Activated naive CD8-positive, alpha-beta T cell treated with anti-CD3 and anti-CD28 coated beads, Interleukin-2, amount 50 U/mL, for 24 hours (primary cell): ENCODE measurements around the gene GPRASP1.
A peak's percentile ranks its signal among the peaks of the same experiment; 100 is the strongest.
"Not testable (repeated sequence)": the region's sequence is repeated elsewhere in the genome, so short reads cannot be mapped to it uniquely, and the experiment has no call there.

Experiments used
- ATAC-seq: fragments of 150-1000 bp; cut with Tn5 transposase; one replicate; pipeline ENCODE4 v1.10.0; 2021
- DNase-seq: peaks from one replicate; pipeline ENCODE4 v3.0.0; 2021
- H3K27ac Mint-ChIP-seq: one replicate; pipeline ENCODE4 v1.8.0; 2021; ENCODE audit warnings: mild to moderate bottlenecking, mixed read lengths
- H3K27me3 Mint-ChIP-seq: one replicate; pipeline ENCODE4 v1.8.0; 2021; ENCODE audit warnings: mixed read lengths
- H3K36me3 Mint-ChIP-seq: one replicate; pipeline ENCODE4 v1.8.0; 2021; ENCODE audit warnings: low read depth, mixed read lengths
- H3K4me1 Mint-ChIP-seq: one replicate; pipeline ENCODE4 v1.8.0; 2021; ENCODE audit warnings: mixed read lengths
- H3K4me3 Mint-ChIP-seq: one replicate; pipeline ENCODE4 v1.8.0; 2021; ENCODE audit warnings: mild to moderate bottlenecking, moderate library complexity, mixed read lengths
- H3K9me3 Mint-ChIP-seq: one replicate; pipeline ENCODE4 v1.8.0; 2021; ENCODE audit warnings: mixed read lengths

GPRASP1 gene, protein sequence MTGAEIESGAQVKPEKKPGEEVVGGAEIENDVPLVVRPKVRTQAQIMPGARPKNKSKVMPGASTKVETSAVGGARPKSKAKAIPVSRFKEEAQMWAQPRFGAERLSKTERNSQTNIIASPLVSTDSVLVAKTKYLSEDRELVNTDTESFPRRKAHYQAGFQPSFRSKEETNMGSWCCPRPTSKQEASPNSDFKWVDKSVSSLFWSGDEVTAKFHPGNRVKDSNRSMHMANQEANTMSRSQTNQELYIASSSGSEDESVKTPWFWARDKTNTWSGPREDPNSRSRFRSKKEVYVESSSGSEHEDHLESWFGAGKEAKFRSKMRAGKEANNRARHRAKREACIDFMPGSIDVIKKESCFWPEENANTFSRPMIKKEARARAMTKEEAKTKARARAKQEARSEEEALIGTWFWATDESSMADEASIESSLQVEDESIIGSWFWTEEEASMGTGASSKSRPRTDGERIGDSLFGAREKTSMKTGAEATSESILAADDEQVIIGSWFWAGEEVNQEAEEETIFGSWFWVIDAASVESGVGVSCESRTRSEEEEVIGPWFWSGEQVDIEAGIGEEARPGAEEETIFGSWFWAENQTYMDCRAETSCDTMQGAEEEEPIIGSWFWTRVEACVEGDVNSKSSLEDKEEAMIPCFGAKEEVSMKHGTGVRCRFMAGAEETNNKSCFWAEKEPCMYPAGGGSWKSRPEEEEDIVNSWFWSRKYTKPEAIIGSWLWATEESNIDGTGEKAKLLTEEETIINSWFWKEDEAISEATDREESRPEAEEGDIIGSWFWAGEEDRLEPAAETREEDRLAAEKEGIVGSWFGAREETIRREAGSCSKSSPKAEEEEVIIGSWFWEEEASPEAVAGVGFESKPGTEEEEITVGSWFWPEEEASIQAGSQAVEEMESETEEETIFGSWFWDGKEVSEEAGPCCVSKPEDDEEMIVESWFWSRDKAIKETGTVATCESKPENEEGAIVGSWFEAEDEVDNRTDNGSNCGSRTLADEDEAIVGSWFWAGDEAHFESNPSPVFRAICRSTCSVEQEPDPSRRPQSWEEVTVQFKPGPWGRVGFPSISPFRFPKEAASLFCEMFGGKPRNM (N-terminal part only)

DNA sequence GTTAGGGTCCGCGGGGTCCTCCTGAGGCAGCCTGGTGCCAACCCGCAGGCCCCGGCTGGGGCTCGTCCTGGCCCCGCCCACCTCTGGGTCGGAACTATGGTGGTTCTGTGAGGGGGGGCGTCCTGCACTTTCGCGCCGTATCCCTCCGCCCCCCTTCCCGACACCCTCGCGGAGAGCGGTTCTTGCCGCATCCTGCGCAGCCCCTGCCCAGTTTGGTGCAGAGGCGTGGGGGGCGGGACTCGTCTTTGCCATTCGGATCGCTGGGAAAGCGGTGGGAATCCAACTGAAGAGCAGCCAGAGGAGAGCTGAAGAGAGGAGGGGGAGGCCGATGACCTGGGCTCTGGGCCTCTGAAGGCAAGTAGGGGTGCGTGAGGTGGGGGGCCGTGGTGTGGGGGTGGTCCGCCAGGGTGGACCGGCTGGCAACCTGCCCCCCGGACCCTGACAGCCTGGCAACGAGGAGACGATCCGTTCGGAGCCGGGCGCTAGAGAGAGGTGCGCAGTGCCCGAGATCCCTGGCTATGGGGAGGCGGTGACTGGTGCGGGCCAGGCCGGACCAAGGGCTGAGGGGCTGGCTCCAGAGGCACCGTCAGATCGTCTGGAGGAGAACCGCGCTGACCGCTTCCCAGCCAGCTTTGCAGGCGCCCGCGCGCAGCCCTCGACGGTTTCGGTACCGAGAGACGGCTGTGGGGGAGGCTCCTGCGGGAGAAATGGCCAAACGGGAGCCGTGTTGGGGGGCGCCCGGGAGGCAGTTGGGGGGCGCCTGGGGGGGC is at the start of gene GPRASP1:
Gene GPRASP1 (plus strand): TSS at position 242 of the 770 bp plus-strand sequence. CDS start 2,431 bp downstream, outside the sequence.
- Mint-ChIP-seq H3K36me3 (peaks cover 3% of the 10 kb centered on the region), H3K9me3 (no peaks in the 10 kb centered on the region), H3K27ac (peak within 1 kb of the TSS; percentile 74), H3K4me3 (peak within 1 kb of the TSS; percentile 82), H3K27me3 (no peaks in the 10 kb centered on the region), H3K4me1 (peaks cover 16% of the 10 kb centered on the region)
- DNase-seq (peak; percentile 38), ATAC-seq (peak; percentile 50)

DNA sequence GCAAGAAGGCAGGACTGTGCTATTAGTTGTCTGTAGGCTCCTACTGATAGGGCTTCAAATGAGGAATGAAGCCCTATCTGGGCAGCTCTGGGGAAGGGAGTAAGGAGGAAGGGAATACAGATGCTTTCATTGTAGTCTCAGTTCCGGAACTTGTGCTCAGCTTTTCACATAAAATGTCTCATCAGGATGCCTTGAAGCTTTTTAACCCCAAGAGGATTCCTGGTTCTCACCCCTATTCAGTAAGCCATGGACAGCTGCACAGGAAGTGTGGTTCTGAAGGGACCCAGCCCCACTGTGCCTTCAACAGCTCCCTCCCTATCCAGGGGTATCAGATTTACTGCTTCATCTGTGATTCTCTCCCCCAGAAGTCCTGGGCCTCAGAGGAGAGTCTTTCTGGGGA is 47.0 kb upstream of the GPRASP1 start:
- no peak for ATAC-seq
- H3K27ac Mint-ChIP-seq: no peak overlapping the region
- no peak overlapping the region for H3K4me3 Mint-ChIP-seq
- no peak for DNase-seq
- no peaks in the 10 kb centered on the region for H3K9me3 Mint-ChIP-seq
- no peaks in the 10 kb centered on the region for H3K27me3 Mint-ChIP-seq
- peaks cover 18% of the 10 kb centered on the region for H3K36me3 Mint-ChIP-seq
- peaks cover 31% of the 10 kb centered on the region for H3K4me1 Mint-ChIP-seq

GRCh38 chrX:102606115-102606514 is 45.2 kb upstream of the GPRASP1 start:
- no peak for ATAC-seq
- H3K4me1 Mint-ChIP-seq: peaks cover 22% of the 10 kb centered on the region
- no peak for DNase-seq

DNA sequence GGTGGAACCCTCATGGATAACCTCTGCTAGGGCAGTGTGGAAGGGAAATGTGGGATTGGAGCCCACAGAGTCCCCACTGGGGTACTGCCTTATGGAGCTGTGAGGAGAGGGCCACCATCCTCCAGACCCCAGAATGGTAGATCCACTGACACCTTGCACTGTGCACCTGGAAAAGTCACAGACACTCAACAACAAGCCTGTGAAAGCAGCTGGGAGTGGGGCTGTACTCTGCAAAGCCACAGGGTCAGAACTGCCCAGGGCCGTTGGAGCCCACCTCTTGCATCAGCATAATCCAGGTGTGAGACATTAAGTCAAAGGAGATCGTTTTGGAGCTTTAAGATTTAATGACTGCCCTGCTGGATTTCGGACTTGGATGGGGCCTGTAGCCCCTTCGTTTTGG is 40.4 kb upstream of the GPRASP1 start:
- Mint-ChIP-seq H3K4me3 (no peak overlapping the region), H3K9me3 (no peaks in the 10 kb centered on the region), H3K27ac (no peak overlapping the region), H3K36me3 (peaks cover 29% of the 10 kb centered on the region), H3K4me1 (peaks cover 16% of the 10 kb centered on the region), H3K27me3 (no peaks in the 10 kb centered on the region)
- DNase-seq (no peak), ATAC-seq (no peak)

More at GRCh38 chrX:102606115-102606514, 45.2 kb upstream of the GPRASP1 start:
- peaks cover 22% of the 10 kb centered on the region for H3K36me3 Mint-ChIP-seq
- H3K9me3 Mint-ChIP-seq: no peaks in the 10 kb centered on the region
- no peak overlapping the region for H3K27ac Mint-ChIP-seq
- no peaks in the 10 kb centered on the region for H3K27me3 Mint-ChIP-seq
- H3K4me3 Mint-ChIP-seq: no peak overlapping the region

DNA sequence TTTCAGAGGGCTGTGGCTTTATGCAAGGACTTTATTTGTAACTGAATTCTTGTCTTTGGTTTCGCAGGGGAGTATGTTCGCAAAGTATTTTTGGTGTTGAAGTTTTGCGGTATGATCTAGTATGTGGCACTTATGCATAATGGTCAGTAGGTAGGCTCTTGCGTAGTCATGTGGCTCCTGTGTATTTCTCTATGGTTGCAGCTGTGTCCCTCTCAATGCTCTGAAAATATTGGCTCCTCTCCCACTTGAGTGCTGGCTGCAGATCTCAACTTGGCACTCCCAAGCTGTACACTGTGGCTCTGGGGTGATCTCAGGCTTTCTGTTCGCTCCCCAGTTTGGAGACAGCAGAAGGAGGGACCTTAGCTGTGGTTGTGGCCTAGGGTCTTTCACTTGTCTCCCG is 27.2 kb upstream of the GPRASP1 start:
- Mint-ChIP-seq H3K9me3 (peaks cover 17% of the 10 kb centered on the region), H3K27me3 (no peaks in the 10 kb centered on the region), H3K4me3 (no peak overlapping the region), H3K4me1 (peaks cover 24% of the 10 kb centered on the region), H3K36me3 (peaks cover 28% of the 10 kb centered on the region), H3K27ac (no peak overlapping the region)
- no peak for ATAC-seq
- no peak for DNase-seq

GRCh38 chrX:102627640-102628039 is 23.6 kb upstream of the GPRASP1 start:
- Mint-ChIP-seq H3K27ac (no peak overlapping the region), H3K4me3 (no peak overlapping the region), H3K27me3 (no peaks in the 10 kb centered on the region), H3K4me1 (peaks cover 24% of the 10 kb centered on the region), H3K36me3 (peaks cover 4% of the 10 kb centered on the region), H3K9me3 (no peaks in the 10 kb centered on the region)
- DNase-seq: no peak
- ATAC-seq: peak; percentile 68

- Mint-ChIP-seq H3K27ac (no peak overlapping the region), H3K27me3 (no peaks in the 10 kb centered on the region), H3K4me1 (no peaks in the 10 kb centered on the region), H3K4me3 (no peak overlapping the region), H3K36me3 (peaks cover 7% of the 10 kb centered on the region), H3K9me3 (peaks cover 10% of the 10 kb centered on the region)
- DNase-seq (no peak), ATAC-seq (no peak)
Observed at GRCh38 chrX:102637561-102637960, 13.7 kb upstream of the GPRASP1 start.

DNA sequence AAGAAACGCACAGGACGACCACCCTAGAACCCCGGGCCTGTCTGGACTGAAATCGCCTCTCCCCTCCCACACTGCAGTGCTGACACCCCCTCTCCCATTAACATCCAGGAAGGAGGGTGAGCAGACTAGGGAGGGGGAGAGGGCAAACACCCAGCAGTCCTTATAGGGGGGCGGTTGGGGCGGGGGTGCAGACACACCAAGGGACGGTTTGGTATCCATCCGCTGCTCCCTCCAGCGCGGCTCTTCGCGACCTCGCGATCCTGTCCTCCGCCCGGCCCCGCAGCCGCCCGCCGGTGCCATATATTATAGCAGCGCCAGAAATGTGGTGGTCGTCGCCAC is 411 bp upstream of the GPRASP1 start:
- no peak for DNase-seq
- H3K4me3 Mint-ChIP-seq: peak overlapping the region; percentile 82
- H3K4me1 Mint-ChIP-seq: peaks cover 16% of the 10 kb centered on the region
- no peaks in the 10 kb centered on the region for H3K9me3 Mint-ChIP-seq
- H3K27ac Mint-ChIP-seq: no peak overlapping the region
- H3K36me3 Mint-ChIP-seq: peaks cover 3% of the 10 kb centered on the region
- no peak for ATAC-seq
- no peaks in the 10 kb centered on the region for H3K27me3 Mint-ChIP-seq

- H3K4me1 Mint-ChIP-seq: peaks cover 16% of the 10 kb centered on the region
- ATAC-seq (peak; percentile 67), DNase-seq (peak; percentile 29)
- H3K4me3 Mint-ChIP-seq: peak overlapping the region; percentile 82
- peaks cover 3% of the 10 kb centered on the region for H3K36me3 Mint-ChIP-seq
- H3K9me3 Mint-ChIP-seq: no peaks in the 10 kb centered on the region
- no peaks in the 10 kb centered on the region for H3K27me3 Mint-ChIP-seq
- H3K27ac Mint-ChIP-seq: peak overlapping the region; percentile 74
Observed at GRCh38 chrX:102652031-102652688, 877 bp downstream of the GPRASP1 start.

DNA sequence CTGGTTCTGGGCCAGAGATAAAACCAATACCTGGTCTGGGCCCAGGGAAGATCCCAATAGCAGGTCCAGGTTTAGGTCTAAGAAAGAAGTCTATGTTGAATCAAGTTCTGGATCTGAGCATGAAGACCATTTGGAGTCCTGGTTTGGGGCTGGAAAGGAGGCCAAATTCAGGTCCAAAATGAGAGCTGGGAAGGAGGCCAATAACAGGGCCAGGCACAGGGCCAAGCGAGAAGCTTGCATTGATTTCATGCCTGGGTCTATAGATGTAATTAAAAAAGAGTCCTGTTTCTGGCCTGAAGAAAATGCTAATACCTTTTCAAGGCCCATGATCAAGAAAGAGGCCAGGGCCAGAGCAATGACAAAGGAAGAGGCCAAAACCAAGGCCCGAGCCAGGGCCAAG is 3.4 kb downstream of the GPRASP1 start:
- ATAC-seq (no peak), DNase-seq (no peak)
- no peak overlapping the region for H3K4me3 Mint-ChIP-seq
- H3K27ac Mint-ChIP-seq: no peak overlapping the region
- H3K9me3 Mint-ChIP-seq: no peaks in the 10 kb centered on the region
- H3K36me3 Mint-ChIP-seq: peaks cover 3% of the 10 kb centered on the region
- no peaks in the 10 kb centered on the region for H3K27me3 Mint-ChIP-seq
- H3K4me1 Mint-ChIP-seq: peaks cover 26% of the 10 kb centered on the region

DNA sequence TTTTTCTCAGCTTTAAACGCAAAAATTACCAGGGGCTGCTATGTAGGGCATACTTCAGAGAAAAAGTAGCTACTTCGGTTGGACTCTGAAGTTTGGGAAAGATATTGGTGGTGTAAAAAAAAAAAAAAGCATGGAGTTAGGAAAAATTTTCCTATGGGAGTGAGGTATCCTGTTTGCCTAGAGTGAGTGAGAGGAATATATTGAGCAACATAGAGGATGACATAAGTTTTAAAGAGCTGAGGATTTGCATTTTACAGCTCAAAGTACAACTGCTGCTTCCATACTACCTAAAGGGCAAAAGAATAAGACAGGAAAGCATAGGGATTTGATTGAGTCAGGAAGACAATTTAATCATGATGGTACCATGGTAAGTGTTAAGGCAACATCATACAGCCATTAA is 7.3 kb downstream of the GPRASP1 start:
- ATAC-seq (no peak), DNase-seq (no peak)
- H3K4me1 Mint-ChIP-seq: peaks cover 19% of the 10 kb centered on the region
- H3K27me3 Mint-ChIP-seq: no peaks in the 10 kb centered on the region
- H3K36me3 Mint-ChIP-seq: peaks cover 4% of the 10 kb centered on the region
- peak overlapping the region; percentile 9 for H3K4me3 Mint-ChIP-seq
- no peaks in the 10 kb centered on the region for H3K9me3 Mint-ChIP-seq
- no peak overlapping the region for H3K27ac Mint-ChIP-seq

DNA sequence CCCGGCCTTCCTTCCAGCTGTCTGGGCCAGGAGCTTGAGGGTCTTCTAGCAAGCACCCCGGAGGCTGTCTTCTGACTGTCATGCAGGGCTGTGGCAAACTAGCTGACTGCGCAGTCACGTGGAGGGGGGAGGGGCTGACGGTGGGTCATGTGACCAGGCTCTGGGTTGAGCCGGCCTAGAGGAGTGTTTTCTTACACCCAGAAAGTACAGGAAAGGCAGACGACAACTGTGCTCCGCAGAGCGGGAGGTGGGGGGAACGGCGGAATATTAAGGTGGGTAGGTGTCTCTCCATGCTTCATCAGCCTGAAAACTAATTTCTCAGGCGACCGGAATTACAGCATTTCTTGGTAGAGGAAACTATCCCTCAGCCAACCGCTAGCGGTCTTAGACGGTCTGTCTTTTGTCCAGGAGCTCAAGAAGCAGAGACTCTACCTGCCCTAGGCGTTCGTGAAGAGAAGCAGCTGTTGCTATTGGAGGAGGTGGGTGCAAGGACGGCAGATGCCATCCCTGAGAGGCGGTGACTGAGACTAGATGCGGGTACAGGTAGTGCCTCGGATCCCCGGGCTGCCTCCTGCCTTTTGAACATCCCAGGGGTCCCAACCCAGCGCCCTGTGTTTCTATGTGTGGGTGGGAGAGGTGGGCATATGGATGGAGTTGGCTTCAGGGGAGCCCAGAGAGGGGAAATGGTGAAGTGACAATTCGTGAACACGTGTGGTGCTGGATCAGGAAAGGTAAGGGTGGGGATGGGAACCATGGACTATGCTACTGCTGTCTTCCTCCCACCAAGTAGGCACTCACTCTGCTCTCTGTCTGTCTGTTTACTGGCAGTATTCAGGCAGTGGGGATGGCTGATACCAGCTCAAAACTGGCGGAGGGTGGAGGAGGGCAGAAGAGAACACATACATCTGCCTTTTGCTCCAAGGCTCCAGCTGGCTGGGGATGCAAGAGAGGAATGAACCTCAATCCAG is 8.8 kb downstream of the GPRASP1 start:
- peak overlapping the region; percentile 88 for H3K27ac Mint-ChIP-seq
- H3K9me3 Mint-ChIP-seq: no peaks in the 10 kb centered on the region
- H3K27me3 Mint-ChIP-seq: no peaks in the 10 kb centered on the region
- ATAC-seq (peak; percentile 91), DNase-seq (peak; percentile 79)
- H3K36me3 Mint-ChIP-seq: peaks cover 12% of the 10 kb centered on the region
- H3K4me1 Mint-ChIP-seq: peaks cover 19% of the 10 kb centered on the region
- peak overlapping the region; percentile 89 for H3K4me3 Mint-ChIP-seq

DNA sequence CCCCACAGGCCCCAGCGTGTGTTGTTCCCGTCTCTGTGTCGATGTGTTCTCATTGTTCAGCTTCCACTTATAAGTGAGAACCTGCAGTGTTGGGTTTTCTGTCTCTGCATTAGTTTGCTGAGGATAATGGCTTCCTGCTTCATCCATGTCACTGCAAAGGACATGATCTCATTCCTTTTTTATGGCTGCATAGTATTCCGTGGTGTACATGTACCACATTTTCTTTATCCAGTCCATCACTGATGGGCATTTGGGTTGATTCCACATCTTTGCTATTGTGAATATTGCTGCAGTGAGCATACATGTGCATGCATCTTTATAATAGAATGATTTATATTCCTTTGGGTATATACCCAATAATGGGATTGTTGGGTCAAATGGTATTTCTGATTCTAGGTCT is 12.5 kb downstream of the GPRASP1 start:
- peaks cover 26% of the 10 kb centered on the region for H3K36me3 Mint-ChIP-seq
- H3K27ac Mint-ChIP-seq, DNase-seq, H3K4me3 Mint-ChIP-seq, ATAC-seq, H3K27me3 Mint-ChIP-seq, H3K9me3 Mint-ChIP-seq: not testable (repeated sequence)
- peaks cover 18% of the 10 kb centered on the region for H3K4me1 Mint-ChIP-seq
